Calu3 (cell line): Measurements from ENCODE around the gene WWOX. TPM values are rescaled to one million over a fixed set of nuclear protein-coding genes. Genes with fewer than 3 reads are reported as not detected.

Experiments used
- BruUV-seq: library from RNA; stranded (reverse); fragments of 400-500 nt; replicated peaks from 2 replicates; lab custom pipeline; 2021; lab: Mats Ljungman, UMichigan
- CTCF ChIA-PET: fragments of 300-600 bp; sonication (Branson Sonifier 250); formaldehyde crosslinking; loops from one replicate; lab custom pipeline; 2022; ENCODE audit warnings: antibody characterized with exemption; lab: Charles Lee
- DNase-seq: peaks from one replicate; pipeline ENCODE4 v3.0.0; 2022
- H3K27ac Mint-ChIP-seq: one replicate; pipeline ENCODE4 v1.8.0; 2022; ENCODE audit warnings: mixed read lengths; ENCODE audit not compliant: unreplicated experiment
- H3K27me3 Mint-ChIP-seq: one replicate; pipeline ENCODE4 v1.8.0; 2022; ENCODE audit warnings: mixed read lengths; ENCODE audit not compliant: unreplicated experiment
- H3K36me3 Mint-ChIP-seq: one replicate; pipeline ENCODE4 v1.8.0; 2022; ENCODE audit warnings: mild to moderate bottlenecking, moderate library complexity, mixed read lengths; ENCODE audit not compliant: insufficient read depth, unreplicated experiment
- H3K4me1 Mint-ChIP-seq: one replicate; pipeline ENCODE4 v1.8.0; 2022; ENCODE audit warnings: mild to moderate bottlenecking, low read depth, mixed read lengths; ENCODE audit not compliant: unreplicated experiment
- H3K4me3 Mint-ChIP-seq: one replicate; pipeline ENCODE4 v1.8.0; 2022; ENCODE audit warnings: mild to moderate bottlenecking, low read depth, moderate library complexity, mixed read lengths; ENCODE audit not compliant: unreplicated experiment
- H3K9me3 Mint-ChIP-seq: one replicate; pipeline ENCODE4 v1.8.0; 2022; ENCODE audit warnings: low read depth, mixed read lengths; ENCODE audit not compliant: unreplicated experiment
- intact Hi-C: fragments of 100-400 bp; cut with micrococcal nuclease; formaldehyde crosslinking; loops from one replicate; pipeline ENCODE4 v1.10.0; 2022; ENCODE audit not compliant: unreplicated experiment
- total RNA-seq: library from RNA; stranded (reverse); gene quantifications from 2 replicates; pipeline ENCODE4 v1.2.3, GENCODE V29; 2022
- TF ChIP-seq, protein P1 (sequence below): fragments of 200-600 bp; IDR thresholded peaks from one replicate; pipeline ENCODE4 v1.8.0; 2022; ENCODE audit warnings: antibody characterized with exemption; ENCODE audit not compliant: unreplicated experiment

Gene WWOX
- total RNA-seq, 1 experiment from 2014 or later, result 33.5 TPM

DNA sequence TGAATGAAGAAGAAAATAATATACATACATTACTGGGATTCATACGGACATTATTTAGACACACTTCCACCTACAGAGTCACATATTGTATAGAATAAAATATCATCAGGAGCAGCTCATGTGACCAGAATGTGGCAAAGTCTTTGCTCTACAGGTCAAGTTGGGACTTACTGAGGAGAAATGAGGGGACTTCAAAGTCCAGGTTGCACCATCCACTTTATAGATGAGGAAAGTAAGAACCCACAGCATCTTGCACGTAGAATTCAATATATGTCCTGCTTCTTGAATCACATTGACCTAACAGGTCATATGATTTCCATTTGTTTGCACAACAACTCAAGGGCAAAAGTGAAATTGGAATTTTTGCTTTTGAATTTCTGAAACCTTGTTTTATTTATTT lies 524.3 kb downstream of the WWOX start:
- H3K4me3 Mint-ChIP-seq, result no peak overlapping the region
- peaks cover 9% of the 10 kb centered on the region for H3K9me3 Mint-ChIP-seq
- no TSS peak for BruUV-seq
- no peaks in the 10 kb centered on the region for H3K4me1 Mint-ChIP-seq
- DNase-seq, result no peak
- H3K27ac Mint-ChIP-seq, result no peak overlapping the region
- no peaks in the 10 kb centered on the region for H3K36me3 Mint-ChIP-seq
- intact Hi-C loops, result no loop called here
- CTCF ChIA-PET, result interaction anchor here (0.7 kb wide), 3 partner anchors 130 to 1325 kb away, joined by 3 to 4 read pairs (median 4); no protein-coding TSS in a partner anchor
- TF ChIP-seq, protein P1, sequence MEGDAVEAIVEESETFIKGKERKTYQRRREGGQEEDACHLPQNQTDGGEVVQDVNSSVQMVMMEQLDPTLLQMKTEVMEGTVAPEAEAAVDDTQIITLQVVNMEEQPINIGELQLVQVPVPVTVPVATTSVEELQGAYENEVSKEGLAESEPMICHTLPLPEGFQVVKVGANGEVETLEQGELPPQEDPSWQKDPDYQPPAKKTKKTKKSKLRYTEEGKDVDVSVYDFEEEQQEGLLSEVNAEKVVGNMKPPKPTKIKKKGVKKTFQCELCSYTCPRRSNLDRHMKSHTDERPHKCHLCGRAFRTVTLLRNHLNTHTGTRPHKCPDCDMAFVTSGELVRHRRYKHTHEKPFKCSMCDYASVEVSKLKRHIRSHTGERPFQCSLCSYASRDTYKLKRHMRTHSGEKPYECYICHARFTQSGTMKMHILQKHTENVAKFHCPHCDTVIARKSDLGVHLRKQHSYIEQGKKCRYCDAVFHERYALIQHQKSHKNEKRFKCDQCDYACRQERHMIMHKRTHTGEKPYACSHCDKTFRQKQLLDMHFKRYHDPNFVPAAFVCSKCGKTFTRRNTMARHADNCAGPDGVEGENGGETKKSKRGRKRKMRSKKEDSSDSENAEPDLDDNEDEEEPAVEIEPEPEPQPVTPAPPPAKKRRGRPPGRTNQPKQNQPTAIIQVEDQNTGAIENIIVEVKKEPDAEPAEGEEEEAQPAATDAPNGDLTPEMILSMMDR, result no peak
- H3K27me3 Mint-ChIP-seq, result no peaks in the 10 kb centered on the region

DNA sequence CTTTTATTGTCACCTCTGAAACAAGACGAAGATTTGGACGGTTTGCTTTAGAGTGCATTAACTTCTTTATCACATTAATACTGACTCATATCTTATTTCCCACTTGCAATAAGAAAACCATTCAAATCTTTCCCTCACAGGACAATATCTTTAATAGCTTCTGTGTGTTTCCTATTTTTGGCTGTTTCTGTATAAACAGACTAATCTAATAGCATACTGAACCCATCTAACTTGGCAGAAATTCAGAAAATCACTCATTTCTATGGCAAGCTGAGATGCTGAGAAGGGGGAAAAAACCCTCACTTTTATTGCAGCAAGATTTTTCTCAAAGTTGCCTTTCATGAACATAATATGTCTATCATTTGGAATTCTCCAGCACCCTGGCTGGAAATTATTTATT lies 524.9 kb downstream of the WWOX start:
- H3K27me3 Mint-ChIP-seq, result no peaks in the 10 kb centered on the region
- intact Hi-C loops, result no loop called here
- no peak for DNase-seq
- BruUV-seq, result no TSS peak
- peaks cover 11% of the 10 kb centered on the region for H3K9me3 Mint-ChIP-seq
- H3K4me3 Mint-ChIP-seq, result no peak overlapping the region
- no peaks in the 10 kb centered on the region for H3K4me1 Mint-ChIP-seq
- H3K36me3 Mint-ChIP-seq, result no peaks in the 10 kb centered on the region
- CTCF ChIA-PET, result interaction anchor here (0.7 kb wide), 2 partner anchors 131 to 1324 kb away, joined by 4 read pairs; no protein-coding TSS in a partner anchor
- H3K27ac Mint-ChIP-seq, result no peak overlapping the region
- TF ChIP-seq, protein P1, result no peak

DNA sequence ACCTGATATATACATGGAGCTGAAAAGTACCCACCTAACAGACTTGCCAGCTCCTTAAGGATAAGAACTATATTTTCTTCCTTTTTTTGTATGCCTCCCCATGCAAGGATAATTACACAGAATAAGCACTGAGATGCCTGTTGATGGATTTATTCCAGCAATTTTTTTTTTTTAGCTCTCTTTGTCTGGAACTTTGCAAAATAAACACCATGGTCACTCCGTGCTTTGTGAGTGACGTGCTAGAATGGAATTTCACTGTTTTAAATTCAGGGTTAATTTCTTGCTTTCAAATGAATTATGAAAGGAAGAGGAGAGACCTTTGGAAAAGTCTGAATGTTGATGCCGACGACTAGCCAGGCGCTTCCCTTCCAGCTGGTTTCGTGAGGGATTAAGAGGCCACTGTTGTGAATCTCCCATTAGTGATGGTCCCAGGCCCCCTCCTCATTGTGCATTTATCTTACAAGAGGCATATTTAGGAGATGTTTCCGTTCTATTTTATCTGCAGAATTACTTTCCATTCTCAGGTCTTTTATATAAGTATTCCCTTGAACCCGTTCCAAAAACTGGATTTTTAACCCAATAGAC lies 529.1 kb downstream of the WWOX start:
- intact Hi-C loops, result no loop called here
- no peaks in the 10 kb centered on the region for H3K4me1 Mint-ChIP-seq
- no peak overlapping the region for H3K27ac Mint-ChIP-seq
- H3K4me3 Mint-ChIP-seq, result no peak overlapping the region
- TF ChIP-seq, protein P1, result no peak
- no peak for DNase-seq
- no TSS peak for BruUV-seq
- H3K27me3 Mint-ChIP-seq, result no peaks in the 10 kb centered on the region
- H3K9me3 Mint-ChIP-seq, result peaks cover 13% of the 10 kb centered on the region
- CTCF ChIA-PET, result interaction anchor here (0.6 kb wide), 1 partner anchor 78 kb away, joined by 5 read pairs; no protein-coding TSS in a partner anchor
- H3K36me3 Mint-ChIP-seq, result no peaks in the 10 kb centered on the region

DNA sequence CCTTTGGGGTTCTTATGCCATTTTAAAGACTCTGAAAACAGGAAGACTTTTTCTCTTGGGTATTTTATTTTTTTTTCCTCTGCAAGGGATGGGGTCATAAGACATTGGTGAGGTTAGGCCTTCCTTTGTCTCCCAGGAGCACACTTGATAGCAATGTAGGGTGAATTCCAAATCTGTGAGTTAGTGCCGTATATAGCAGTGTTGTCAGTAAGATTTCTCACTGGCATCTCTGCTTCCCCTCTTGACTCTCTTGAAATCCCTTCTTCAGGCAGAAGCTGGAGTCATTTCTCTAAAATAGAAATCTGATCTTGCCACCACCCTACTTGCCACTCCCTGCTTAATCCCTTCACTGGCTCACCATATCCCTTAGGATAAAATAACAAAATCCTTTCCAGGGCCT lies 529.7 kb downstream of the WWOX start:
- TF ChIP-seq, protein P1, result no peak
- peaks cover 13% of the 10 kb centered on the region for H3K9me3 Mint-ChIP-seq
- H3K36me3 Mint-ChIP-seq, result no peaks in the 10 kb centered on the region
- H3K27me3 Mint-ChIP-seq, result no peaks in the 10 kb centered on the region
- BruUV-seq, result no TSS peak
- H3K27ac Mint-ChIP-seq, result no peak overlapping the region
- H3K4me1 Mint-ChIP-seq, result no peaks in the 10 kb centered on the region
- H3K4me3 Mint-ChIP-seq, result no peak overlapping the region
- CTCF ChIA-PET, result no interaction called here
- intact Hi-C loops, result no loop called here
- no peak for DNase-seq
